ENCODE data around the gene NEGR1.

NEGR1 gene

DNA sequence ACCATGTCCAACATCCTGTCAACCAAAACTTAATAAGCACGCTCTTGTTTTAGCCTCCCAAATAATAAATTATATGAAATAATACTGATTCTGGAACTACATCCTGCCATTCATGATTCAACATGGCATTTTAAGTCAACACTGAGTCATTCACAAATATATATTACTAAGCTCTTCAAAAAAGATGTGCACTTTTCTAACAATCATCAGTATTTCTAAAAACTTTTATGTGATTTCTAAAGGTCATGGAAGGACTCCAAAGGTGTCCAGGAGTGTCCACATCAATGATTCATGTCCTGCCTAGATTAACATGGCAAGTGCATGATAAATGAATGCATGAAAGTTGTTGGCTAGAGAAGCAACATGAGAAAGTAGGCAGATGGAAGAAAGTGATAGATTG, 51.6 kb downstream of the NEGR1 start:
- DNase-seq (ENCODE audit: low spot score), result no peak

DNA sequence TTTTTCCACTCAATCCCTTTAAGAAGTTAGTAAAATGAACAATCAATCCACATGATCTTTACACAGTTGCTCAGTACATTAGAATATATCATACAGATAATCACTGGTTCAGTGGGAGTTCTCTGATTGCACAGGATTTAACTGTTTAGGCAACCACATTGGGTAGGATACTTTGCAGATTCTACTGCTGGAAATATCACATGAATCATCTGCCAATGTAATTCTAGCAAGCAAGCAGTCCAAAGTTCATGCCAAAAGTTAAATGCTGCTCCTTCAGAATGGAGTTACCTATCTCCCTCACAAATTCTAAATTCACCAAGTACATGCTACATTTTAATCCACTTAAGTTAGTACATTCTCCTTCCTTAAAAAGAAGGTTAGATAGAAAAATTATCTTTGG, 52.4 kb downstream of the NEGR1 start:
- no peak for DNase-seq (ENCODE audit: low spot score)

DNA sequence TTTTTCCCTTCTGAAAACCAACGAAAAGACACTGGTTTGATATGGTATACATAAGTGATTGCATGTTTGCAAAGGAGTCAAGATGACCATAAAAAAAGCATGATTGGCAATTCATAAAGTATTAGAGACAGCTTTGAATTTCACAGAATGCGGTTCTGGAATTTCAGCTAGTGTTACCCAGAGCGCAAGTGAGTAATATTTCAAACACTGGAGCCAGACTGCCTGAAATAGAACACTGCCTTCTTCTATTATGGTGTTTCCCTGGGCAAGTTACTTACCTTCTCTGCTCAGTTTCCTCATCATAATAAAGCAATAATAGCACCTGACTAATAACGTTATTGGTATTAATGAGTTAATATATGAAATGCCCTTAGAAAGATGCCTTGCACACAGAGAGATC, 54.7 kb downstream of the NEGR1 start:
- DNase-seq (ENCODE audit: low spot score), result no peak

DNA sequence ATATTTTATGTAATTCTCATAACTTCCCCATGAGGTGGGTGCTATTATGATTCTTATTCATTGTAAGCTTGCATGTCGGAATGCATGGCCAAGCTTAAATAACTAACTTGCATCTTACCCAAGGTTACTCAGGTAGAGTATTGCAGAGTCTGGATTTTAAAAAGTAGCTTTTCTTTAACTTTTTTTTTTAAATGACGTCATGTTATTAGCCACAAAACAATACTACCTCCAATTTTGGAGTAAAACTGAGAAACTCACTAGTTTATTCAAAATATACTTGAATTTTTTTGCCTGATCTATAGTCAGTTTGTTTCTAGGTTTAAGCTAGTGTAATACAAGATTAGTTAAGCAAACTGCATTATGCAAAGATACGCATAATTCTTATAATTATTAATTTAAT, 57.8 kb downstream of the NEGR1 start:
- DNase-seq (ENCODE audit: low spot score), result no peak

DNA sequence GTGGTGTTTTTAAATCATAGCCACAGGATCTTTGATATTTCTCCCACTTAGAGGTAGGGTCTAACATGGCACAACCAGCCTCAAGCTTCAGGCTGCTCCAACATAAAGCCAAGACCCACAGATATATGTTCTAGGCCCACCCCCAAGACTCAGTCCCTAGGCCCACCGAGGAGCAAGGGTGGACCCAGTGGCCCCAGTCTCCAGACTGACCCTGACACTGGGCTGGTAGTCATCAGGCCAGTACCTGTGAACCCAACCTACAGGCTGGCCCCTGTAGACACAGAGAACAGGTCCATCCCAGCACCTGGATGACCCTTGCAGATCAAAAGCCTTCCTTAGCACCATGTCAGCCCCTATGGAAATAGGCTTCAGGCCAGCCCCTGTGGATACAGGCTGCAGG, 60.5 kb downstream of the NEGR1 start:
- DNase-seq (ENCODE audit: low spot score), result no peak

DNA sequence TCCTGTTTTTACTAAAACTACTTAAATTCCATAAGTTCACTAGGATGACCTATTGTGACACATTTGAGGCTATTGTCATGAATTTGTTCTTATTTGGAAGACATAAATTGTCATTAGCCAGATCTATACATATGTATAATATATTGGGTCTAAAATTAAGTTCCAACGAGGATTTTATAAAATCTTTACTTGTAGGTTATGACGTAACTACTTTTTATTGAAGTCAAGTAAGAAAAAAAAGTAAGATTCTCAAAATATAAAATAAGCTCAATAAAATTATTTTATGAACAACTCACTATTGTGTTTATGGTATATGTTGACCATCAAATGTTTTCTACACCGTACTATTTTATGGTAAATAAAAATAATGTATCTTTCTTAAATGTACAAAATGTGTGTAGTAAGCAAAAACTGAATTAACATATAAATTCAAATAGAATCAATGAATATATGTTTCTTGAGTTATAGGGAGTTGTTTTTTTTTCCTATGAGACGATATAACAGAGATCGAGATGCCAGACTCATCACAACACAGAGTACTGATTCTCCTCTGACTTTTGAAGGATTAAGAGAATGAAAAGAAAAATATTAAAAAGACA, 64.1 kb downstream of the NEGR1 start:
- no peak for DNase-seq (ENCODE audit: low spot score)

DNA sequence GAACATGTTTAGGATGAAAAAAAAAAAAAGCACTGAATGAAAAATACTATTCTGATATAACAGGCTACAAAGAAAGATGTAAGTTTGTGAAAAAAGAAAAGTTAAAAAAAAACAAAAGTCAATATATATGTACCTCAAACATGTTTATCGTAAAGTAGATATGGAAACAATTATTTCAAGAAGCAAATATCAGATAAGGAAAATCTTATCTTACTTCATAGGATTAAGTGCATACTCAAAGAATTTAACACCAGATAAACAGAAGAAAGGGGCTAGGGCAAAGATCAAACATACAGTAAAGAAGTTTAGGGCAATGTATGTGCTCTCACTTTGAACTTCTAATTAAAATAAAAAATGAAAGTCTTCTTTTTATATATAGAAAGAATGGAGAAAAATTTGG, 75.3 kb downstream of the NEGR1 start:
- DNase-seq (ENCODE audit: low spot score), result no peak

DNA sequence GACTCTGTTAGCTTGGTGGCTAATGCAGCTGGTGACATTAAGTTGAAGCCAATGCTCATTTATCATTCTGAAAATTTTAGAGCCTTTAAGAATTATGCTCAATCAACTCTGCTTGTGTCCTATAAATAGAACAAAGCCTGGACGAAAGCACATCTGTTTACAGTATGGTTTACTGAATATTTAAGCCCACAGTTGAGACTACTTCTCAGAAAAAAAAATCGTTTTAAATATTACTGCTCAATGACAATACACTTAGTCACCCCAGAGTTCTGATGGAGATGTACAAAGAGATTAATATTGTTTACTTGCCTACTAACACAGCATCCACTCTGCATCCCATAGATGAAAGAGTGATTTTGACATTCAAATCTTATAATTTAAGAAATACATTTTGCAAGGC, 79.6 kb downstream of the NEGR1 start:
- no peak for DNase-seq (ENCODE audit: low spot score)

DNA sequence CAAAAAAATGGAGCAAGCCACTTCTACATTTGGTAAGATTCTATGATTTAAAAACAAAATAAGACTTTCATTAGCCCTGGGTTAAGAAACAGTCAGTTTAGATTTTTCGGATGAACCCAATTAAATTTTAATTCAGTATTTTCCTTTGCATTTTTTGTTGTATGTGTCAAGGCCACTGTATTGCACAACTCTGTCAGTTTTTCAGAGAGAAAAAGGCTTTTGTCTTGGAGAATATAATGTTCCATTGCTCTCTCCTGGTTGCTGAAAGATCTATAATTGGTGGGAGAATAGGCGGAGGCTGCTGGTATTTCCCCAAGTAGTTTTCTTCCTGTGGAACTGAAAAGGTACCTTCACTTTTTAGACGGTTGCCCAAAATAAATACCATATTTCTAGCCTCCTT, 84.6 kb downstream of the NEGR1 start:
- no peak for DNase-seq (ENCODE audit: low spot score)

DNA sequence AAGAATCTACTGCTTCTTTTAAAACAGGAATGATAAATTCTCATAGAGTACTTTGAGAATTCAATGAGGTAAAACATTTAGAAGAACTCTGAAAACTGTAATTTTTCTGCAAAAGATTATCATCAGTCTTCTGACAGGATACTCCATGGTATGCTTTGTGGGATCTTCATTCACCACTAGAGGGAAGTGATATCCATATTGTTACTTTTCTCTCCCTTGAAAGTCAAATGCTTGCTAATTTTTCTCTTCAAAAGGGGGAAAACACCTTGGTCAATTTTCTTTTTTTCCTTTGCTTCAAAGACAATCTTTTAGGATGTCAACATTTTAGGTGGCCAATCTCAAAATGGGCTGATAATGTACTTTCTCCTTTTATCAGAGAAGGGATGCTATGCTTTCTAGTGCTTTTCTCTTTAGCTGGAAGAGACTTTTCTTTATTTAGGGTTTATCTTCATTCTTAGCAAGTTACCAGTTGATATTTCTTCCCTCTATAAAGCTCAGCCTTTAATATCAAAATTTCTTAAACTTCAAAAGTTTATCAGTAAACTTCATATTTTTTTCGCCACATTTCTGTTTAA, 95.5 kb downstream of the NEGR1 start:
- DNase-seq (ENCODE audit: low spot score), result no peak

DNA sequence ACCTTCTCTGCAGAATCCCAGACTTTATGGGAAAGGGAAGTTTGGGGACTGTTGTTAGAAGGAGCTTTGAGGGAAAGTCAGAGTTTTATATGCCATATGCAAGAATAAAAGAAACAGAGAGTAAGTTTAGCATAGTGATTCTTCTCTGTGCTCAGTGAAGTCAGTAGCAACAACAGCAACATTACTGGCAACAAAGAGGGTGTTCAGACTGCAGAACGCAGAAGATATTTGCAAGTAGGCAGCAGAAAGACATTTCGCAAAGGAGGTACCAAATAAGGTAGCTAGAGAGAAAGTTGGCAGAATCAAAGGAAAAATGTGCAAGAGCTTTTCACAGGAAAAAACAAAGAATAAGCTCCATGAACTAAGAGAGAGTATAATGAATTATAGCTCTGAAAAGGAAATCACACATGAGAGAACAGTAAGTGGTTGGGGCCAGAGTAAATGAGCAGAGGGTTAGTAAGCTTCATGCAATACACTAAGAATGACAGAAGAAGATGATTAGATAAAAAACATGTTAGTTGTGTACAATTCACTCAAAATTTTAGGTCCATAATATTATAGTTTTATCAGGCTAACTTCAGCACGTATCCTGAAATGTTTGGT, 98.1 kb downstream of the NEGR1 start:
- no peak for DNase-seq (ENCODE audit: low spot score)

DNA sequence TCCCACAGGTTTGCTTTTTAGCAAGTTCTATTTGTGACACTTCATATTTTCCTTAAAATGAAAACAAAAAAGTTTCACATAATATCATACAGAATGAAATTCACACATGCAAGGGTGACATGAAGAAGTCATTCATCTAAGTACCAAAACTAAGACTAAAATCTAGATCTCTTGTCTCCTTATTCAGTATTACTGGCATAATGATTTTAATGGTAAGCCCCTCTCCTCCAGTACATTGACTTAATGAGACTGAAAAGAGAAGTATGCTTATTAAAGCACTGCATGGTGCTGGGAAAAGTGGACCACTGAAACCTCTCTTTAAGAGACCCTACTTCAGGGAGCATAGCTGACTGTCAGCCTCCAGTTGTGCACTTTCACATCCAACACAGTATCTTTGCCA, 99.5 kb downstream of the NEGR1 start:
- no peak for DNase-seq (ENCODE audit: low spot score)

DNA sequence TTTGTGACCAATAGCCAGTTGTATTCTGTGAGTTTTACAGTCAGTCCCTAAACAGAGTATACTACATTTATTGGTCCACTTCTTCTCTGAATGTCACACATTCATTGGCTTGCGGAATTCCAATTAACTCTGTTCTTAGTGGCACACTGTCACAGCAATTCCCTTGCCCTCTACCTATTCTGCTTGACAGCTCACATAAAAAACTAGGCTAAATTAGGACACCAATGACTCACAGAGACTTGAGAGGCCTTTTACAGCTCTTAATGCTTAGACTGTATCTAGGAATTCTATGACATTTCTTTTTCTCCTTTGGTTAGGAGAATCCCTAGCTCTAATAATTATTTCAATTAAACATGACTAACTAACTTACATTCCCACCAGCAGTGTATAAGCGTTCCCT, 104.1 kb downstream of the NEGR1 start:
- no peak for DNase-seq (ENCODE audit: low spot score)

DNA sequence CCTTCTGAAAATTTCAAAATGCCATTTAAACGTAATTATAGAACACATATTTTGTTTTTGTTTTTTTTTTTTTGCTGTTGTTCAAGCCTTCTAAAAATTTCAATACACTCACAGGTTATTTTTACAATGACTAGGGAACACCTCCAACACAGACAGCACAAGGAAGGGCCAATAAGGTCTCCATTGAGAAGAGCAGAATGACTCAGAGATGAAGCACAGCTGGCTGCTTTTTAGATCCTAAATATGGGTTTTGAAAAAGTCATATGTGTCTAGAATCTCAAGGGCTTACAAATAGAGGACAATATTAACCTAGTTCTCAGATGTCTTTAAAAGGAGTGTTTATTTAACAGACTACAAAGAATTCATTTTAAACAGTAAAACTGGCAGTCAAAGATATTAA, 104.6 kb downstream of the NEGR1 start:
- DNase-seq (ENCODE audit: low spot score), result no peak

DNA sequence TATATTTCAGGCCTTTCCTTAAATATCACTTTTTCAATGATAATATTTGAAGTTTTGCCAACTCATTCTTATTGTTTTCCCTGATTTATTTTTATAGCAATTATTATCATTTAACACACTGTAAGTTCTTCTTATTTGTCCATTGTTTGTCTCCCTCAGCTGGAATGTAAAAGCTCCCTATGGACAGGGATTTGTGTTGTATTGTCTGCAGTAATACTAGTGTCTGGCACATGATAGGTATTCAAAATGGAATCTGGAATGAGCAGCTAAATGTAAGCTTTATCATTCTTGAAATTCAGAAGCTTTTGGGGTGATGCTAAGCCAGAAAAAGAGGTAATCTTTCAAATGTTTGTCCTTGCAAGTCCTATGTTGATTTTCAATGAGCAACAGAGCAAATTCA, 112.1 kb downstream of the NEGR1 start:
- no peak for DNase-seq (ENCODE audit: low spot score)

DNA sequence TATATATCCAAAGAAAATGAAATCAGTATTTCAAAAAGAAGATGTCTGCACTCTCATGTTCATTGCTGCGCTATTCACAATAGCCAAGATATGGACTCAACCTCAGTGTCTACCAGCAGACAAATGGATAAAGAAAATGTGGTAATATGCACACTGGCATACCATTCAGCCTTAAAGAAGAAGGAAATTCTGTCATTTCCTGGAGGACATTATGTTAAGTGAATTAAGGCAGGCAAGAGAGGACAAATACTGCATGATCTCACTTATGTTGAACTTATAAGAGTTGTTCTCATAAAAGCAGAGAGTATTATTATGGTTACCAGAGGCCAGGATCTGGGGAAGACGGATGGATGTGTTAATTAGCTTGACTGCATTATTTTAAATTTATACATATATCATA, 115.9 kb downstream of the NEGR1 start:
- no peak for DNase-seq (ENCODE audit: low spot score)

DNA sequence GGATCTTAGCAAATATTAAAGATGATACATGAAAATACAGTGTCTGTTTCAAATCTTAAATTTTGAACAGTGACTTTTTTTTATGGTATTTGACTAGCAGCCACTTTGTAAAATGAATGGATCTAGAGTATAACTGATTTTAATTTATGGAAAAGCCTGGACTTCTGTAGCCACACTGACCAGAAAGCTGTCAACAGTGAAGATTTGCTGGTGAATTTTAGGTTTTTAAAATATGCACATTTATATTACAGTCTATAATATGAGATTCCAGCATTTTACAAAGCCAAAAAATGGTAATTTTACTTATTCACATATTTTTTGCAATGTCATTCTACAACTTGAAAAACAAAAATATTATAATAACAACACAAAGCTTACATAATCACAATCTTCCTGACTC, 131.8 kb downstream of the NEGR1 start:
- no peak for DNase-seq (ENCODE audit: low spot score)

DNA sequence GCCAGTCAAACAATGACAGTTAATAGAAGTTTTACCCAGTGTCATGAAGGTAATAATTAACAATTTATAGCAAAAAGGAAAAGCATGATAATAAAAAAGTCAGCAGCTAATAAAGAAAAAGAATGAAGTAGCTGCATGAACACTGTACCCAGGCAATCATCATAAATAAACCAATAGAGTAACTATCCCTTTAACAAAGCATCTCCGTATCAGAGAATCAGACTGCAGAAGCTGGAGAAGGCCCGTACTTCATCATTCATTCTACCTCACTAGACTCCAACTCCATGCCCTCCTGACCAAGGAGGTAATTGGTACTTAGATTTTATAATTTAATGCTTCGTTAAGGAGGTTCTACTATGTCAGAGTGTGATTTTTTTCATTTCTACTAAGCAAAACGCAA, 140.5 kb downstream of the NEGR1 start:
- DNase-seq (ENCODE audit: low spot score), result no peak

DNA sequence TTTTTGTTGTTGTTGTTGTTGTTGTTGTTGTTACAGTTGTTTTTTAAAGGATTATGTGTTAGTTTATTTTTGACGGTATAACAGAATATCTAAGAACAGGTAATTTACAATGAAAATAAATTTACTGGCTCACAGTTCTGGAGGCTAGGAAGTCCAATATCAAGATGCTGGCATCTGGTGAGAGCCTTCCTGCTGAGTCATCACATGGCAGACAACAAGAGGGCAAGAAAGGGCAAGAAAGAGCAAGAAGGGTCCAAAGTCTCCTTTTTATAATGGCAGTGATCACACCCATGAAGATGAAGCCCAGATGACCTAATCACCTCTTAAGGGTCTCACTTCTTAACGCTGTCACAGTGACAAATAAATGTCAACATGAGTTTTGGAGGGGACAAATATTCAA, 142.1 kb downstream of the NEGR1 start:
- no peak for DNase-seq (ENCODE audit: low spot score)

DNA sequence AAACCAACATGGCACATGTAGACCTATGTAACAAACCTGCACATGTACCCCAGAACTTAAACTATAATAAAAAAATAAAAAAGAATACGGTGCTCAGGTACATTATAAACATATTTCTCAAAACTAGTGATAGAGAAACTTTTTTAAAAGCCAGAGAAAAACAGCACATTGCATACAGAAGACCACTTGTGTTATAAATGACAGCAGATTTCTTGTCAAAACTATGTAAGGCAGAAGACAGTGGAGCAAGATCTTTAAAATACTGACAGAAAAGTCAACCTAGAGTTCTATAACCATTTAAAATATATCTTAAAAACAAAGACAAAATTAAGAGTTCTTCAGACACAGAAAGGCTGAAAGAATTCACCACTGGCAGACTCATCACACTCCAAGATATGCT, 144.7 kb downstream of the NEGR1 start:
- no peak for DNase-seq (ENCODE audit: low spot score)

DNA sequence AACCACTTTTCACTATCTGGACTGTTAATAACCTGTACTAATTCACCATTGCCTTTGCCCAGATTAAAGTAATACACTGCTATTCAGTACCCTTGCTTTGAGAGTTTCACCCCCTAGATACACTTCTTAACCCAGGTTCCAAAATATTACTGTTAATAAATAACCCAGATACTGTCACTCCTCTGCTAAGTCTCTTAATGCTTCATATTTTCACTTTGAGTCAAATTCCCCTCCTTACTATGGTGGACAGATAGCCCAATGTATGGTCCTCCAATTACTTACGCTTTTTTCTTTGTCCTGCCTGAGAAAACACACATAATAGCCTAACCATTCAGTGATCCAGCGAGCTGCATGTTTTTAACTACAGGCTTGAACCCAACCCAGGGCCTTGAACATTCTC, 152.5 kb downstream of the NEGR1 start:
- no peak for DNase-seq (ENCODE audit: low spot score)

DNA sequence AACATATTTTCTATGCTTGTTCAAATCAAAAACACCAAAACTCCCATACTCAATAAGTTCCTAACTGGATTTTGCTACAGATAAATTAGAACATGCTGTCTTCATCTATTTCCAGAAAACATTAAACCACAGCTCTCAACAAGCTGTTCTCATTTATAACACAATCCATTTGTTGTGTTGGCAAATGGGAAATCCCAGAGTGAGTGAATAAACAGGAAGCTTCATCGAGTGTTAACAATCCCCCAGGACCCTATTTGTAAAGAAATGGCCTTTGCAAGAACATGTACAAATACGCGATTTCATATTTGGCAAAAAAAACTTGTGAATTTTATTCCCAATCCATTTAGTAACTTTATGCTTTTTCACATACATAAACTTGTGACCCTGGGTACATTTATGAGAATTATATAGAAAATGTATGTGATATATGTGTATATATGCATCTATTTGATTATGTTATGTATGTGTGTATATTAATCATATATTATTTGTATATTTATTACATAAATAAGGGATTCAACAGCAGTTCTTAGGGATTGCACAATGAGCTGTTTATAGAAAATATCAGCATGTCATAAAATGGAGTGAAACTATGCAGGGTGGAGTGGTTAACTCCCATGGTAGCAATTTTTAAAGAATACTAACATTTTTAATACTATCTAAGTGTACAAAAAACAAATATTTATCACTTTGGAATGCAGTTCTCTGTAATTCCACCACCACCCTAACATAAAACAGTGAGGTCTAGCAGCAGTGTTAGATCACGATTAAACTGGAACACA, 160.0 kb downstream of the NEGR1 start:
- DNase-seq (ENCODE audit: low spot score), result no peak

DNA sequence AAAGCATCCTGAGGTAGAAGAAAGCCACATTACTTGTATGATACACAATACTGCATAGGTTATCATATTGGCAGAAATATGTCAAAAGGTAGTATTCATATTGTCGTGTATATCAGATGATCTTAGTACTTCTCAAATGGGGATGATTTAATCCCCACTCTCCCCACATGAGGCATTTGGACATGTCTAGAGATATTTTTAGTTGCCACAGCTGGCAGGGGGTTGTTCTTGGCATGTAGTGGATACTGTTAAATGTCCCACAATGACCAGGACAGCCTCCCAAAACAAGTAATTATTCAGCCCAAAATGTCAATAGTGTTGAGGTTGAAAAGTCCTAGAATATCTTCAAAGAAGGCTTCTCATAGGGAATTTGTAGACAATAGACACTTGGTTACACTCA, 162.8 kb downstream of the NEGR1 start:
- DNase-seq (ENCODE audit: low spot score), result no peak

All from left forelimb (tissue), 1 donor.